Brain microvascular endothelial cell (primary cell): ENCODE data around the gene FOXC1.
A peak's percentile ranks its signal among the peaks of the same experiment; 100 is the strongest.

Experiments
- DNase-seq: peaks from one replicate; pipeline ENCODE4 v3.0.0-alpha.2; 2020
- H3K27ac ChIP-seq: fragments of 250-450 bp; sonication (Bioruptor Pico); 2 replicates; pipeline ENCODE4 v1.5.1; 2020; ENCODE audit warnings: mild to moderate bottlenecking, moderate library complexity
- H3K27me3 ChIP-seq: fragments of 250-450 bp; sonication (Bioruptor Pico); replicated peaks from 2 replicates; pipeline ENCODE4 v1.5.1; 2020; ENCODE audit warnings: mild to moderate bottlenecking
- H3K36me3 ChIP-seq: fragments of 250-450 bp; sonication (Bioruptor Pico); replicated peaks from 2 replicates; pipeline ENCODE4 v1.5.1; 2020; ENCODE audit warnings: mild to moderate bottlenecking
- H3K4me3 ChIP-seq: 2 replicates; pipeline ENCODE4 v1.5.1; 2011; ENCODE audit warnings: low read depth, mild to moderate bottlenecking, control low read depth, low read length, moderate library complexity
- CTCF ChIP-seq: IDR thresholded peaks from 2 replicates; pipeline ENCODE4 v1.5.1; 2011; ENCODE audit warnings: low read depth, mild to moderate bottlenecking, moderate library complexity, low read length, control low read depth, inconsistent platforms; ENCODE audit errors: missing control alignments
- in situ Hi-C: cut with HindIII; loops from 2 replicates; pipeline ENCODE4 v1.10.0; 2017; ENCODE audit warnings: low sequenced_read_pairs, low pct_ligation_motif_present

FOXC1 gene

DNA sequence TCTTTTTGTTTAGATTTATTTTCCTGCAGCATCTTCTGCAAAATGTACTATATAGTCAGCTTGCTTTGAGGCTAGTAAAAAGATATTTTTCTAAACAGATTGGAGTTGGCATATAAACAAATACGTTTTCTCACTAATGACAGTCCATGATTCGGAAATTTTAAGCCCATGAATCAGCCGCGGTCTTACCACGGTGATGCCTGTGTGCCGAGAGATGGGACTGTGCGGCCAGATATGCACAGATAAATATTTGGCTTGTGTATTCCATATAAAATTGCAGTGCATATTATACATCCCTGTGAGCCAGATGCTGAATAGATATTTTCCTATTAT is 3.2 kb downstream of the FOXC1 start:
- no peaks in the 10 kb centered on the region for H3K36me3 ChIP-seq
- no peak for TF ChIP-seq CTCF
- DNase-seq = peak; percentile 78
- H3K27ac ChIP-seq = peak overlapping the region; percentile 68
- H3K4me3 ChIP-seq = peak overlapping the region; percentile 65
- peaks cover 14% of the 10 kb centered on the region for H3K27me3 ChIP-seq
- in situ Hi-C loops = loop anchor here (25.0 kb wide), 2 partner anchors 499 to 749 kb away; no protein-coding TSS in a partner anchor

DNA sequence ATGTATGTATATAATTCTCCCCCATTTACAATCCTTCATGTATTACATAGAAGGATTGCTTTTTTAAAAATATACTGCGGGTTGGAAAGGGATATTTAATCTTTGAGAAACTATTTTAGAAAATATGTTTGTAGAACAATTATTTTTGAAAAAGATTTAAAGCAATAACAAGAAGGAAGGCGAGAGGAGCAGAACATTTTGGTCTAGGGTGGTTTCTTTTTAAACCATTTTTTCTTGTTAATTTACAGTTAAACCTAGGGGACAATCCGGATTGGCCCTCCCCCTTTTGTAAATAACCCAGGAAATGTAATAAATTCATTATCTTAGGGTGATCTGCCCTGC is 3.6 kb downstream of the FOXC1 start:
- H3K4me3 ChIP-seq = peak overlapping the region; percentile 65
- peaks cover 10% of the 10 kb centered on the region for H3K27me3 ChIP-seq

GRCh38 chr6:1613688-1614447 is 4.2 kb downstream of the FOXC1 start:
- in situ Hi-C loops = loop anchor here (25.0 kb wide), 2 partner anchors 498 to 748 kb away; no protein-coding TSS in a partner anchor
- TF ChIP-seq CTCF = no peak
- no peak for DNase-seq
- peak overlapping the region; percentile 65 for H3K4me3 ChIP-seq
- H3K27ac ChIP-seq = peak overlapping the region; percentile 68
- peaks cover 5% of the 10 kb centered on the region for H3K27me3 ChIP-seq
- no peaks in the 10 kb centered on the region for H3K36me3 ChIP-seq

More for the DNA sequence above, 3.6 kb downstream of the FOXC1 start:
- in situ Hi-C loops = loop anchor here (25.0 kb wide), 2 partner anchors 499 to 749 kb away; no protein-coding TSS in a partner anchor
- TF ChIP-seq CTCF = no peak
- no peak for DNase-seq
- Histone ChIP-seq H3K27ac (peak overlapping the region; percentile 68), H3K36me3 (no peaks in the 10 kb centered on the region)

GRCh38 chr6:1614448-1615150 is 4.9 kb downstream of the FOXC1 start:
- in situ Hi-C loops = loop anchor here (25.0 kb wide), 2 partner anchors 498 to 748 kb away; no protein-coding TSS in a partner anchor
- no peak for DNase-seq
- Histone ChIP-seq H3K4me3 (peak overlapping the region; percentile 65), H3K27ac (peak overlapping the region; percentile 68), H3K27me3 (peaks cover 5% of the 10 kb centered on the region), H3K36me3 (no peaks in the 10 kb centered on the region)
- no peak for TF ChIP-seq CTCF

GRCh38 chr6:1615151-1615852 is 5.6 kb downstream of the FOXC1 start:
- peaks cover 12% of the 10 kb centered on the region for H3K27me3 ChIP-seq

More at GRCh38 chr6:1615151-1615852, 5.6 kb downstream of the FOXC1 start:
- Histone ChIP-seq H3K27ac (no peak overlapping the region), H3K4me3 (peak overlapping the region; percentile 24), H3K36me3 (no peaks in the 10 kb centered on the region)
- in situ Hi-C loops = loop anchor here (25.0 kb wide), 2 partner anchors 497 to 747 kb away; no protein-coding TSS in a partner anchor
- DNase-seq = no peak
- TF ChIP-seq CTCF = no peak
